Osteocyte (in vitro differentiated cells): ENCODE data around the gene WWTR1. TPM values are rescaled to one million over a fixed set of nuclear protein-coding genes. Genes with fewer than 3 reads are reported as not detected.
A peak's percentile ranks its signal among the peaks of the same experiment; 100 is the strongest.

Experiments used
- DNase-seq: peaks from one replicate; pipeline ENCODE4 v3.0.0; 2021; ENCODE audit warnings: mixed read lengths; ENCODE audit not compliant: unreplicated experiment; ENCODE audit errors: extremely low spot score
- H3K27ac Mint-ChIP-seq: one replicate; pipeline ENCODE4 v1.8.0; 2021; ENCODE audit warnings: mild to moderate bottlenecking, mixed read lengths; ENCODE audit not compliant: unreplicated experiment
- H3K27me3 Mint-ChIP-seq: one replicate; pipeline ENCODE4 v1.8.0; 2021; ENCODE audit warnings: mixed read lengths; ENCODE audit not compliant: unreplicated experiment
- H3K36me3 Mint-ChIP-seq: one replicate; pipeline ENCODE4 v1.8.0; 2021; ENCODE audit warnings: mixed read lengths; ENCODE audit not compliant: unreplicated experiment
- H3K4me1 Mint-ChIP-seq: one replicate; pipeline ENCODE4 v1.8.0; 2021; ENCODE audit warnings: mixed read lengths; ENCODE audit not compliant: unreplicated experiment
- H3K4me3 Mint-ChIP-seq: one replicate; pipeline ENCODE4 v1.8.0; 2021; ENCODE audit warnings: mild to moderate bottlenecking, moderate library complexity, mixed read lengths; ENCODE audit not compliant: unreplicated experiment
- H3K9me3 Mint-ChIP-seq: one replicate; pipeline ENCODE4 v1.8.0; 2021; ENCODE audit warnings: mixed read lengths; ENCODE audit not compliant: unreplicated experiment
- total RNA-seq: library from RNA; stranded (reverse); gene quantifications from 2 replicates; pipeline ENCODE4 v1.2.1, GENCODE V29; 2021
- TF ChIP-seq, protein P1 (sequence below): fragments of 200-600 bp; sonication (generic); IDR thresholded peaks from 2 replicates; pipeline ENCODE4 v1.5.0; 2021; ENCODE audit warnings: antibody characterized with exemption, mild to moderate bottlenecking, moderate library complexity

WWTR1 gene
- total RNA-seq, 1 donor from 2014 or later, result 120 TPM

DNA sequence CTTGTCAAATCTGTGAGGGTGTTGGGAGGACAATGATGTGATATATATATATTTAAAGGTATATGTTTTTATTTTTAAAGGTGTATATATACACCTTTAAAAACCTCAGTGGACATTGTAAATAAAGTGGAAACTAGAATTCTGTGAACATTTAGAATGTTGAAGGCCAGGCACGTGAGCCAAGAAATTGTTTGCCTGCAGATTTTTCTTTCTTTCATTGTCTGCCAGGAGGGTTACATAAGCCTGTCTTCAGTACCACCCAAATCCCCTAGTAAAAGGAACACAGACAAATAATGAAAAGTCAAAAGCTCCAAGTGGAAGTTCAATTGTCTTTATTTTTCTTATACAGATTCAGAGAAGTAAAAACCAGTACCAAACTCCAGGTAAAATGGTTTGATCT is 140.9 kb downstream of the WWTR1 start:
- Mint-ChIP-seq H3K4me1 (peaks cover 6% of the 10 kb centered on the region), H3K4me3 (no peak overlapping the region), H3K27ac (no peak overlapping the region), H3K36me3 (peaks cover 21% of the 10 kb centered on the region), H3K9me3 (no peaks in the 10 kb centered on the region), H3K27me3 (no peaks in the 10 kb centered on the region)
- no peak for DNase-seq
- TF ChIP-seq, protein P1, sequence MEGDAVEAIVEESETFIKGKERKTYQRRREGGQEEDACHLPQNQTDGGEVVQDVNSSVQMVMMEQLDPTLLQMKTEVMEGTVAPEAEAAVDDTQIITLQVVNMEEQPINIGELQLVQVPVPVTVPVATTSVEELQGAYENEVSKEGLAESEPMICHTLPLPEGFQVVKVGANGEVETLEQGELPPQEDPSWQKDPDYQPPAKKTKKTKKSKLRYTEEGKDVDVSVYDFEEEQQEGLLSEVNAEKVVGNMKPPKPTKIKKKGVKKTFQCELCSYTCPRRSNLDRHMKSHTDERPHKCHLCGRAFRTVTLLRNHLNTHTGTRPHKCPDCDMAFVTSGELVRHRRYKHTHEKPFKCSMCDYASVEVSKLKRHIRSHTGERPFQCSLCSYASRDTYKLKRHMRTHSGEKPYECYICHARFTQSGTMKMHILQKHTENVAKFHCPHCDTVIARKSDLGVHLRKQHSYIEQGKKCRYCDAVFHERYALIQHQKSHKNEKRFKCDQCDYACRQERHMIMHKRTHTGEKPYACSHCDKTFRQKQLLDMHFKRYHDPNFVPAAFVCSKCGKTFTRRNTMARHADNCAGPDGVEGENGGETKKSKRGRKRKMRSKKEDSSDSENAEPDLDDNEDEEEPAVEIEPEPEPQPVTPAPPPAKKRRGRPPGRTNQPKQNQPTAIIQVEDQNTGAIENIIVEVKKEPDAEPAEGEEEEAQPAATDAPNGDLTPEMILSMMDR, result no peak

DNA sequence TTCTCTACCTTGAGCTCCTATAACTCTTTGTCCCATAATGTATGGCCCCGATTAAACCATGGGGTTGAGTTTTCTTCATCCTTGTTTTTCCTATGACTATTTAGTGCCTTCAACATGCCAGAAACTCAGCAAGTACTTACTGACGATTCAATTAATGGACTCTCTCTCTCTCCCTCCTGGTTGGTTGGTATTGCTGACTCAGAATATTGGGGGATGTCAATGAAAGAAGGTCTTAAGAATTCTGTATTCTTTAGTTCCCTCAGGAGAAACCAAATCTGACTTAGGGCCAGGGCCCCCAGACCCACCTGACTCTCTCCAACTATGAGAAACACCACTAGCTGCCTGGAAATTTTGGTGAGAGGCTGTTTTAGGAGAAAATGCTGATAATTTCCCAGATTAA is 142.6 kb downstream of the WWTR1 start:
- H3K4me1 Mint-ChIP-seq, result peaks cover 6% of the 10 kb centered on the region
- no peaks in the 10 kb centered on the region for H3K9me3 Mint-ChIP-seq
- H3K36me3 Mint-ChIP-seq, result peaks cover 11% of the 10 kb centered on the region
- H3K27me3 Mint-ChIP-seq, result no peaks in the 10 kb centered on the region
- H3K27ac Mint-ChIP-seq, result no peak overlapping the region
- no peak for DNase-seq
- no peak overlapping the region for H3K4me3 Mint-ChIP-seq
- TF ChIP-seq, protein P1, result no peak

DNA sequence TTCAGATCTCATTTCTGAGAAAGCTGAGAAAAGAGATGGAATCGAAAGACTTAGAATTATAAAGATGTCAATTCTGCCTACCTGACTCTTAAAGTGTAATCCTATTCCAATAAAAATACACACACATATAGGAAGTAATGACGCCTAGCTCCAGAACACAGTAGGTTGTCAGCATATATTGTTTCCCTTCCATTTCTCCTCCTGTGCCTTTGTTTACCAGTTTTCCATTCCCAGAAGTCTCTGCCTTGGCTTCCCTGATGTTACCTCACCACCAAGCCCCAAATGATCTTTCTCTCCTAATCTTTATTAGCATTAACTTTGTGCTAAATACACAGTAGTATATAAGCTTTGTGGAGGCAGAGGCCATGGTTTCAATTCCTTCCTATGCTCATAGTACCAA is 143.4 kb downstream of the WWTR1 start:
- DNase-seq, result no peak
- H3K27me3 Mint-ChIP-seq, result no peaks in the 10 kb centered on the region
- peaks cover 6% of the 10 kb centered on the region for H3K36me3 Mint-ChIP-seq
- peaks cover 6% of the 10 kb centered on the region for H3K4me1 Mint-ChIP-seq
- H3K27ac Mint-ChIP-seq, result no peak overlapping the region
- no peaks in the 10 kb centered on the region for H3K9me3 Mint-ChIP-seq
- no peak overlapping the region for H3K4me3 Mint-ChIP-seq
- TF ChIP-seq, protein P1, result no peak

DNA sequence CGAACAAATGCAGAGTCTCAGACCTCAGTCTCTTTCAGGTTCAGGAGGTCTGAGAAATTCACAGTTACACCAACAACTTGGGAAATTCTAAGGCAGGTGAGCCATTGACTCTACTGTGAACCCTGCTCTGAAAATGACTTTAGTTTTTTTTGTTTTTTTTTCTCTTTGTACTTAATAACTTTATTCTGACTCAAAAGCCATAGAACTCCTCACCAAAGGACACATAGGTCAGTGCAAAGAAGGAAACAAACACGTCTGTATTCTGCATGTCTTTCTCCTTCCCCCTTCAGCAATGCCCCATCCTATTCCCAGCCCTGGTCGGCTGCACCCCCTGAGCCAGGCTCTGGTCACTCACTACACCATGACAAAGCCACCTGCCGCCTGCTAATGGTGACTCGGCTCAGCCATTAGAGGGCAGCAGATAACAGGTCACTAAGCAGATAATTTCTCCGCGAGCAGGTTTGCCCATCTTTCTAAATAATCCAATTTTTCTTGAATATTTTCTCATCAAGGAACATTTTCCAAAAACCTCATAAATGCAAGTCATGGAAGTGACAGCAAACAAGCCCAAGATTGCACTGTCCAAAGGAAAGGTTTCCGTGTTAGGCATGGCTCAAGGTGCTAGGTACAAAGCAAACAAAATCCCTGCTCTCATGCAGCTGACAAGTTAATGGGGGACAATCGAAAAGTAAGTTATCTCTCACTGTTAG is 145.6 kb downstream of the WWTR1 start:
- TF ChIP-seq, protein P1, result peak; percentile 89
- H3K4me3 Mint-ChIP-seq, result peak overlapping the region; percentile 8

DNA sequence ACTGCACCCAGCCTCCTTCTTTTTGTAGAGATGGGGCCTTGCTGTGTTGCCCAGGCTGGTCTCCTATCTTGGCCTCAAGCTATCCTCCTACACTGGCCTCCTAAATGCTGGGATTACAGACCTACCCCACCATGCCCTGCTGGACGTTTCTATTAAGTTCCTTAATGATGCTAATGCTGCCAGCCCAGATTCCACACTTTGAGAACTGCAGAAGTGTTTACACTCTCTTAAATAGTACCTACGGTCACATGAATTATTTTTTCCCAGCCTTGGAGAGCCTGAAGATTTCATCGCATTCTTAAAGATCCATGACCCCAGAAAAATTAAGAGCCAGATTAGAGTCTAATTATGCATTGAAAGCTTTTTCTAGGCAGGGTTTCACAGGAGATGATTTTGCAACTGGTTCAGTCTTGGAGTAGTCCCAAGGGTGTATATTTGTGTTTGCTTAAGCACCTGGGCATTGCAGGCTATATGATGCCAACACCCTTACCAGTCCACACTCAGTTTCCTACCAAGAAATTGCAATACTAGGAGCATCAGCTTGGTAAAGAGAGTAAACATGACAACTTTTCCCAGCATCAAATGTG is 146.7 kb downstream of the WWTR1 start:
- DNase-seq, result no peak
- H3K4me1 Mint-ChIP-seq, result peaks cover 32% of the 10 kb centered on the region
- no peaks in the 10 kb centered on the region for H3K27me3 Mint-ChIP-seq
- no peak overlapping the region for H3K4me3 Mint-ChIP-seq
- H3K36me3 Mint-ChIP-seq, result no peaks in the 10 kb centered on the region
- no peaks in the 10 kb centered on the region for H3K9me3 Mint-ChIP-seq
- H3K27ac Mint-ChIP-seq, result no peak overlapping the region
- TF ChIP-seq, protein P1, result no peak

More for the DNA sequence above, 145.6 kb downstream of the WWTR1 start:
- no peak for DNase-seq
- H3K9me3 Mint-ChIP-seq, result no peaks in the 10 kb centered on the region
- H3K27me3 Mint-ChIP-seq, result no peaks in the 10 kb centered on the region
- H3K36me3 Mint-ChIP-seq, result peaks cover 1% of the 10 kb centered on the region
- H3K27ac Mint-ChIP-seq, result no peak overlapping the region
- peaks cover 21% of the 10 kb centered on the region for H3K4me1 Mint-ChIP-seq
